ENCODE measurements around the gene PRRG3. TPM values are rescaled to one million over a fixed set of nuclear protein-coding genes. Genes with fewer than 3 reads are reported as not detected.

PRRG3 gene
- total and polyA plus RNA-seq, 9 of the 15 experiments (the other 6 are each of a cell fraction or from before 2014, with no cell fraction given): not detected

GRCh38 chrX:151701531-151701930, 6.3 kb downstream of the PRRG3 start:
- ATAC-seq: no peak
- Histone ChIP-seq H2AFZ (ENCODE audit: low read depth, low read length) (no peak overlapping the region), H4K20me1 (replicated peaks; ENCODE audit: control insufficient read depth, insufficient read depth, low read length) (no peaks in the 10 kb centered on the region), H3K36me3 (ENCODE audit: control insufficient read depth, insufficient read depth, low read length) (no peaks in the 10 kb centered on the region), H3K9me3 (replicated peaks; ENCODE audit: control insufficient read depth, insufficient read depth, low read depth, low read length) (no peaks in the 10 kb centered on the region), H3K4me2 (ENCODE audit: insufficient read depth, low read length) (no peak overlapping the region), H3K27me3 (ENCODE audit: control insufficient read depth in 2 of 2, insufficient read depth in 2 of 2, low read length in 2 of 2) (peaks cover 3 to 51% of the 10 kb centered on the region in 2 experiments; a peak in 3 of 5 replicates), H3K4me1 (replicated peaks in 1 of 2; ENCODE audit: control insufficient read depth in 2 of 2, insufficient read depth in 2 of 2, low read length in 2 of 2) (no peaks in the 10 kb centered on the region), H3K79me2 (ENCODE audit: control insufficient read depth, insufficient read depth, low read length) (no peaks in the 10 kb centered on the region), H3K27ac (ENCODE audit: extremely low read depth, low read depth, low read length) (no peak overlapping the region), H3K9ac (ENCODE audit: insufficient read depth in 1 of 2, low read depth in 2 of 2, low read length in 2 of 2) (no peak overlapping the region), H3K9me1 (ENCODE audit: control insufficient read depth, insufficient read depth, low read length) (no peaks in the 10 kb centered on the region), H3K4me3 (no peak overlapping the region)
- ChIA-PET POLR2A (no interaction called here), CTCF (ENCODE audit: low intra/inter-chr PET ratio) (no interaction called here)
- no peak for DNase-seq (ENCODE audit: extremely low read depth in 1 of 4, low spot score in 3 of 4)
- WGBS (ENCODE audit: insufficient coverage, low coverage, missing lambda C conversion rate): 0% methylated on average over 6 of the region's 7 CpGs
- in situ Hi-C loops (cut with MboI): no loop called here
- no peak for FAIRE-seq
- intact Hi-C loops (cut with micrococcal nuclease): no loop called here
- TF ChIP-seq USF1 (CRISPR knock-in tag; IDR thresholded peaks at IDR 0.05) (no peak), TEAD1 (CRISPR knock-in tag; IDR thresholded peaks at IDR 0.05) (no peak)
- no TSS peak for BruUV-seq (replicated peaks)

GRCh38 chrX:151702026-151702714, 6.9 kb downstream of the PRRG3 start:
- no peak overlapping the region for H3K4me3 ChIP-seq
- no peak for TF ChIP-seq NFIX (CRISPR knock-in tag; IDR thresholded peaks at IDR 0.05; ENCODE audit: low read depth)
- TF ChIP-seq NCOR1 (IDR thresholded peaks at IDR 0.05): no peak
- TF ChIP-seq GMEB1 (CRISPR knock-in tag; IDR thresholded peaks at IDR 0.05): no peak
- TF ChIP-seq PREB (CRISPR knock-in tag; IDR thresholded peaks at IDR 0.05): no peak
- no peak for TF ChIP-seq TBP (optimal IDR thresholded peaks at IDR 0.05; ENCODE audit: low read depth, low read length)
- TF ChIP-seq FOXA3 (CRISPR knock-in tag; conservative IDR thresholded peaks at IDR 0.05 in 1 of 2, IDR thresholded peaks at IDR 0.05 in 1 of 2): no peak
- no peak for TF ChIP-seq HOMEZ (CRISPR knock-in tag; IDR thresholded peaks at IDR 0.05)
- TF ChIP-seq TAF9B (IDR thresholded peaks at IDR 0.05; ENCODE audit: partially characterized antibody): no peak

More at GRCh38 chrX:151702026-151702714, 6.9 kb downstream of the PRRG3 start:
- Histone ChIP-seq H3K36me3 (ENCODE audit: control insufficient read depth, insufficient read depth, low read length) (no peaks in the 10 kb centered on the region), H3K9me3 (replicated peaks; ENCODE audit: control insufficient read depth, insufficient read depth, low read depth, low read length) (no peaks in the 10 kb centered on the region), H3K4me2 (ENCODE audit: insufficient read depth, low read length) (no peak overlapping the region), H3K9ac (ENCODE audit: insufficient read depth in 1 of 2, low read depth in 2 of 2, low read length in 2 of 2) (no peak overlapping the region), H3K79me2 (ENCODE audit: control insufficient read depth, insufficient read depth, low read length) (no peaks in the 10 kb centered on the region), H3K9me1 (ENCODE audit: control insufficient read depth, insufficient read depth, low read length) (no peaks in the 10 kb centered on the region), H3K4me1 (replicated peaks in 1 of 2; ENCODE audit: control insufficient read depth in 2 of 2, insufficient read depth in 2 of 2, low read length in 2 of 2) (no peaks in the 10 kb centered on the region), H3K27ac (ENCODE audit: extremely low read depth, low read depth, low read length) (no peak overlapping the region), H3K27me3 (ENCODE audit: control insufficient read depth in 2 of 2, insufficient read depth in 2 of 2, low read length in 2 of 2) (peaks cover 3 to 51% of the 10 kb centered on the region in 2 experiments; a peak in 3 of 5 replicates), H2AFZ (ENCODE audit: low read depth, low read length) (no peak overlapping the region), H4K20me1 (replicated peaks; ENCODE audit: control insufficient read depth, insufficient read depth, low read length) (no peaks in the 10 kb centered on the region)
- BruUV-seq (replicated peaks): no TSS peak
- in situ Hi-C loops (cut with MboI) (no loop called here), intact Hi-C loops (cut with micrococcal nuclease) (no loop called here)
- ChIA-PET POLR2A (no interaction called here), CTCF (ENCODE audit: low intra/inter-chr PET ratio) (no interaction called here)
- FAIRE-seq (no peak), ATAC-seq (no peak), DNase-seq (ENCODE audit: extremely low read depth in 1 of 4, low spot score in 3 of 4) (no peak)
- WGBS (ENCODE audit: insufficient coverage, low coverage, missing lambda C conversion rate): 0% methylated on average over 6 of the region's 9 CpGs

Data from K562 (cell line).